HepG2 (cell line): ENCODE data around the gene SMIM29. TPM values are rescaled to one million over a fixed set of nuclear protein-coding genes. Genes with fewer than 3 reads are reported as not detected.

Source experiments
- AGO2 ChIP-seq: fragments of 200-400 bp; formaldehyde crosslinking; optimal IDR thresholded peaks from 2 replicates; pipeline ENCODE3; 2017; ENCODE audit warnings: mild to moderate bottlenecking, low read depth, low read length, moderate library complexity
- CEBPG ChIP-seq: IDR thresholded peaks from 2 replicates; pipeline ENCODE4 v1.6.1; 2016
- CREB1 ChIP-seq, 2 experiments: fragments of 450-650 bp in 1 of 2; IDR thresholded peaks; 2 replicates each; pipeline ENCODE4 v1.6.1; 2016 to 2017; ENCODE audit warnings: control low read depth in 1 of 2, mild to moderate bottlenecking in 1 of 2, missing compliant biosample characterization in 1 of 2, missing genetic modification characterization in 1 of 2
- FOXA1 ChIP-seq, 2 experiments: fragments of 450-650 bp in 1 of 2; sonication (generic) in 1 of 2; formaldehyde crosslinking in 1 of 2; IDR thresholded peaks; 2 replicates each; pipeline versions ENCODE4 v1.4.0 to v1.6.1; 2016 to 2020; ENCODE audit warnings: missing genetic modification reagents in 1 of 2
- HNF4A ChIP-seq: sonication (generic); formaldehyde crosslinking; IDR thresholded peaks from 2 replicates; pipeline ENCODE4 v1.4.0; 2020; ENCODE audit warnings: missing genetic modification reagents
- HNRNPL ChIP-seq: fragments of 200-400 bp; formaldehyde crosslinking; IDR thresholded peaks from 2 replicates; pipeline ENCODE4 v1.6.1; 2017; ENCODE audit warnings: mild to moderate bottlenecking, low read depth, low read length
- HNRNPLL ChIP-seq: fragments of 200-400 bp; formaldehyde crosslinking; IDR thresholded peaks from 2 replicates; pipeline ENCODE4 v1.6.1; 2017; ENCODE audit warnings: mild to moderate bottlenecking, low read depth, low read length; ENCODE audit not compliant: poor library complexity, severe bottlenecking
- ISL2 ChIP-seq: sonication (generic); formaldehyde crosslinking; IDR thresholded peaks from 2 replicates; pipeline ENCODE4 v1.5.0; 2020; ENCODE audit warnings: missing genetic modification reagents
- RBM22 ChIP-seq: fragments of 200-400 bp; formaldehyde crosslinking; optimal IDR thresholded peaks from 2 replicates; pipeline ENCODE3; 2017; ENCODE audit warnings: mild to moderate bottlenecking, low read length, moderate library complexity
- REPIN1 ChIP-seq: sonication (generic); formaldehyde crosslinking; IDR thresholded peaks from 2 replicates; pipeline ENCODE4 v1.8.0; 2022; ENCODE audit warnings: missing genetic modification reagents, low read depth, mild to moderate bottlenecking, borderline replicate concordance
- SALL2 ChIP-seq: sonication (generic); formaldehyde crosslinking; IDR thresholded peaks from 2 replicates; pipeline ENCODE4 v1.8.1; 2023; ENCODE audit warnings: mild to moderate bottlenecking, missing genetic modification reagents, inconsistent platforms
- STAG1 ChIP-seq: sonication (generic); formaldehyde crosslinking; IDR thresholded peaks from 2 replicates; pipeline ENCODE4 v1.4.0; 2020; ENCODE audit warnings: missing genetic modification reagents
- ZNF251 ChIP-seq: sonication (generic); formaldehyde crosslinking; IDR thresholded peaks from 2 replicates; pipeline ENCODE4 v1.9.0; 2021; ENCODE audit warnings: mild to moderate bottlenecking, missing genetic modification reagents
- ZNF362 ChIP-seq: sonication (generic); formaldehyde crosslinking; IDR thresholded peaks from 2 replicates; pipeline ENCODE4 v1.4.0; 2020; ENCODE audit warnings: missing genetic modification reagents, mild to moderate bottlenecking, borderline replicate concordance
- ZNF574 ChIP-seq: sonication (generic); formaldehyde crosslinking; IDR thresholded peaks from 2 replicates; pipeline ENCODE4 v1.4.0; 2020; ENCODE audit warnings: missing genetic modification reagents
- ZNF619 ChIP-seq: sonication (generic); formaldehyde crosslinking; IDR thresholded peaks from 2 replicates; pipeline ENCODE4 v1.4.0; 2020; ENCODE audit warnings: mild to moderate bottlenecking, missing genetic modification reagents
- ZNF674 ChIP-seq: sonication (generic); formaldehyde crosslinking; IDR thresholded peaks from 2 replicates; pipeline ENCODE4 v1.5.0; 2020; ENCODE audit warnings: low read depth, mild to moderate bottlenecking, missing genetic modification reagents
- ZNF792 ChIP-seq: IDR thresholded peaks from 2 replicates; pipeline ENCODE4 v1.6.1; 2016
- polyA plus RNA-seq, 8 experiments: library from polyadenylated mRNA; depleted of rRNA in 3 of 8; stranded (reverse) in 7 of 8; unstranded in 1 of 8; fragments of >200 nt; fragmentation: Illumina TruSeq in 4 of 8; extraction: Trizol in 4 of 8; gene quantifications; 2 replicates each; pipeline versions ENCODE4 v1.2.1 to v1.2.3, GENCODE V29; 2011 to 2016; ENCODE audit warnings: low read depth in 4 of 8, missing spikeins in 1 of 8, mixed read lengths in 1 of 8; ENCODE audit not compliant: insufficient read depth in 1 of 8
- total RNA-seq, 5 experiments: library from RNA; depleted of rRNA; stranded (reverse); fragments of >200 nt; fragmentation: Illumina TruSeq; extraction: Trizol; gene quantifications; 2 replicates each; pipeline ENCODE4 v1.2.3, GENCODE V29; 2016; ENCODE audit warnings: low read depth in 1 of 5
- TF ChIP-seq, protein P1 (sequence below): sonication (generic); formaldehyde crosslinking; IDR thresholded peaks from 2 replicates; pipeline ENCODE4 v1.4.0; 2020; ENCODE audit warnings: missing genetic modification reagents
- TF ChIP-seq, protein P2 (sequence below): IDR thresholded peaks from 2 replicates; pipeline ENCODE4 v1.6.1; 2016; ENCODE audit warnings: missing compliant biosample characterization, missing genetic modification reagents, borderline replicate concordance

Gene SMIM29
- total and polyA plus RNA-seq, 2 of the 13 experiments (the other 11 are each of a cell fraction or from before 2014, with no cell fraction given), result 8.8 to 15.3 TPM

DNA sequence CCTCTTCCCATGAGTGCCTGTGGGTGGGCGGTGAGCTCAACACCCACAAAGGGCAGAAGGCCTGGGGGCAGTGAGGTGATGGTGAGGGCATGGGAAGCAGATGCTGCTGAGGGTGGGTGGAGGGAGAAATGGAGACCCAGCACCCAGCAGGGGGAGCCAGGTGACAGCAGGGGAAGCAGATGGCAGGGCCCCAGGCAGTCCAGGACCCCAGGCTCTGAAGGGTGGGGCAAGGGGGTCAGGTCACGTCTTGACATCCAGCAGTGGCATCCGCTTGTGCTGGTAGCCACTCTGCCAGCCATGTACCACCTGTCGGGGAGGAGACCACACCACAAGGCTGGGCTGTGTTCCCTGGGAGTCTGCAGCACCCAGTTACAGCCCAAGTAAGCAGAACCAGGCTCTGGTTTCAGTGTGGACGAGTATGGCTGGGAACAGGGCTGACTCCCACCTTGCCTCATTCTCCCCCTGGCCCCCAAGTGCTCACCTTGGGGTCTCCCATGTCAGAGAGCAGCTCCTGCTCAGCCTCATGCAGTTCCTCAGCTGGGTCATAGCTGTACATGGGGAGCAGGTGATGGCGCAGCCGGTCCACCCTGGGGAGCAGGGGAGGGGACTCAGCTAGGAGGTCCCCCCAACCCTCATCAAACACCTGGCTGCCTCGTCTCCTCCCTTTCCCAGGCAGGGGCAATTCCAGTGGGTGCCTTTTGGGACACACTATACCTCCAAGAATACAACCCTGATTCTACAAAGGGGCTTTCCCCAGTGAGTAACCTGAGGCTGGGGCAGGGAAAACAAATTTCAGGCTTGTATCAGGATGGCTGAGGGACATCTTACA, 2.0 kb downstream of the SMIM29 start (continued):
- TF ChIP-seq ZNF362 (0 out of 2 replicates have a peak, but pooled peaks have one; percentile 21), HNRNPLL (peak; percentile 23), ZNF574 (CRISPR knock-in tag) (peak; percentile 40; the same call in 1 of the 2 replicates), ZNF674 (CRISPR knock-in tag) (no peak), HNF4A (peak; percentile 31; the same call in 1 of the 2 replicates), STAG1 (CRISPR knock-in tag) (peak; percentile 79), CEBPG (CRISPR knock-in tag) (no peak), HNRNPL (peak; percentile 83), AGO2 (peak; percentile 98), CREB1 (IDR thresholded peaks at IDR 0.05) (no peak), CREB1 (CRISPR knock-in tag; IDR thresholded peaks at IDR 0.05) (no peak), REPIN1 (0 out of 2 replicates have a peak, but pooled peaks have one; percentile 47), SALL2 (CRISPR knock-in tag) (0 out of 2 replicates have a peak, but pooled peaks have one; percentile 14), FOXA1 (IDR thresholded peaks at IDR 0.05) (no peak), FOXA1 (CRISPR knock-in tag; IDR thresholded peaks at IDR 0.05) (peak; percentile 7; the same call in 1 of the 2 replicates), ZNF792 (CRISPR knock-in tag) (0 out of 2 replicates have a peak, but pooled peaks have one; percentile 39), ZNF619 (CRISPR knock-in tag) (no peak), ISL2 (0 out of 2 replicates have a peak, but pooled peaks have one; percentile 17), RBM22 (peak; percentile 92), ZNF251 (CRISPR knock-in tag) (0 out of 2 replicates have a peak, but pooled peaks have one; percentile 50)
- TF ChIP-seq, protein P1, sequence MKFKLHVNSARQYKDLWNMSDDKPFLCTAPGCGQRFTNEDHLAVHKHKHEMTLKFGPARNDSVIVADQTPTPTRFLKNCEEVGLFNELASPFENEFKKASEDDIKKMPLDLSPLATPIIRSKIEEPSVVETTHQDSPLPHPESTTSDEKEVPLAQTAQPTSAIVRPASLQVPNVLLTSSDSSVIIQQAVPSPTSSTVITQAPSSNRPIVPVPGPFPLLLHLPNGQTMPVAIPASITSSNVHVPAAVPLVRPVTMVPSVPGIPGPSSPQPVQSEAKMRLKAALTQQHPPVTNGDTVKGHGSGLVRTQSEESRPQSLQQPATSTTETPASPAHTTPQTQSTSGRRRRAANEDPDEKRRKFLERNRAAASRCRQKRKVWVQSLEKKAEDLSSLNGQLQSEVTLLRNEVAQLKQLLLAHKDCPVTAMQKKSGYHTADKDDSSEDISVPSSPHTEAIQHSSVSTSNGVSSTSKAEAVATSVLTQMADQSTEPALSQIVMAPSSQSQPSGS (CRISPR knock-in tag), result no peak
- TF ChIP-seq, protein P2, sequence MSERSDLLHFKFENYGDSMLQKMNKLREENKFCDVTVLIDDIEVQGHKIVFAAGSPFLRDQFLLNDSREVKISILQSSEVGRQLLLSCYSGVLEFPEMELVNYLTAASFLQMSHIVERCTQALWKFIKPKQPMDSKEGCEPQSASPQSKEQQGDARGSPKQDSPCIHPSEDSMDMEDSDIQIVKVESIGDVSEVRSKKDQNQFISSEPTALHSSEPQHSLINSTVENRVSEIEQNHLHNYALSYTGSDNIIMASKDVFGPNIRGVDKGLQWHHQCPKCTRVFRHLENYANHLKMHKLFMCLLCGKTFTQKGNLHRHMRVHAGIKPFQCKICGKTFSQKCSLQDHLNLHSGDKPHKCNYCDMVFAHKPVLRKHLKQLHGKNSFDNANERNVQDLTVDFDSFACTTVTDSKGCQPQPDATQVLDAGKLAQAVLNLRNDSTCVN (CRISPR knock-in tag), result 0 out of 2 replicates have a peak, but pooled peaks have one; percentile 37
